Astrocyte (in vitro differentiated cells and primary cell): ENCODE results near the gene PPFIA1. TPM values are rescaled to one million over a fixed set of nuclear protein-coding genes. Genes with fewer than 3 reads are reported as not detected.

Experiments
- DNase-seq: peaks from one replicate; pipeline ENCODE4 v3.0.0-alpha.2; 2010; ENCODE audit warnings: low read depth
- FAIRE-seq: peaks from 2 replicates; lab custom pipeline; 2011; peaks lifted over from hg19 to GRCh38; lab: Jason Lieb, UNC
- H2AFZ ChIP-seq: 2 replicates; pipeline ENCODE4 v1.6.0; 2012; ENCODE audit warnings: low read depth, low read length, inconsistent platforms
- H3K27ac ChIP-seq: 2 replicates; pipeline ENCODE4 v1.5.1; 2011; ENCODE audit warnings: low read depth, low read length, inconsistent platforms
- H3K27me3 ChIP-seq: 2 replicates; pipeline ENCODE4 v1.6.0; 2011; ENCODE audit warnings: low read length, inconsistent platforms; ENCODE audit not compliant: insufficient read depth
- H3K36me3 ChIP-seq: 2 replicates; pipeline ENCODE4 v1.5.1; 2011; ENCODE audit warnings: low read length, inconsistent platforms; ENCODE audit not compliant: insufficient read depth
- H3K4me1 ChIP-seq: 2 replicates; pipeline ENCODE4 v1.5.1; 2011; ENCODE audit warnings: low read length, inconsistent platforms; ENCODE audit not compliant: insufficient read depth
- H3K4me2 ChIP-seq: 2 replicates; pipeline ENCODE4 v1.6.0; 2012; ENCODE audit warnings: low read length, inconsistent platforms
- H3K4me3 ChIP-seq: 2 replicates; pipeline ENCODE4 v1.5.1; 2011; ENCODE audit warnings: low read depth, mild to moderate bottlenecking, low read length, inconsistent platforms; ENCODE audit not compliant: insufficient read depth
- H3K79me2 ChIP-seq: 2 replicates; pipeline ENCODE4 v1.6.0; 2012; ENCODE audit warnings: mild to moderate bottlenecking, low read length, inconsistent platforms; ENCODE audit not compliant: insufficient read depth
- H3K9ac ChIP-seq: 2 replicates; pipeline ENCODE4 v1.6.0; 2012; ENCODE audit warnings: mild to moderate bottlenecking, low read length, inconsistent platforms
- H3K9me3 ChIP-seq: 2 replicates; pipeline ENCODE4 v1.5.1; 2012; ENCODE audit warnings: low read depth, mild to moderate bottlenecking, low read length, inconsistent platforms; ENCODE audit not compliant: insufficient read depth
- H4K20me1 ChIP-seq: 2 replicates; pipeline ENCODE4 v1.6.0; 2012; ENCODE audit warnings: low read length, inconsistent platforms; ENCODE audit not compliant: insufficient read depth
- H3K27ac Mint-ChIP-seq: one replicate; pipeline ENCODE4 v1.8.0; 2021; ENCODE audit warnings: mild to moderate bottlenecking, mixed read lengths; ENCODE audit not compliant: unreplicated experiment
- H3K27me3 Mint-ChIP-seq: one replicate; pipeline ENCODE4 v1.8.0; 2021; ENCODE audit warnings: low read depth, mixed read lengths; ENCODE audit not compliant: unreplicated experiment
- H3K36me3 Mint-ChIP-seq: one replicate; pipeline ENCODE4 v1.8.0; 2021; ENCODE audit warnings: low read depth, mixed read lengths; ENCODE audit not compliant: unreplicated experiment
- H3K4me1 Mint-ChIP-seq: one replicate; pipeline ENCODE4 v1.8.0; 2021; ENCODE audit warnings: low read depth, mixed read lengths; ENCODE audit not compliant: unreplicated experiment
- H3K4me3 Mint-ChIP-seq: one replicate; pipeline ENCODE4 v1.8.0; 2021; ENCODE audit warnings: mild to moderate bottlenecking, moderate library complexity, mixed read lengths; ENCODE audit not compliant: unreplicated experiment
- H3K9me3 Mint-ChIP-seq: one replicate; pipeline ENCODE4 v1.8.0; 2021; ENCODE audit warnings: mild to moderate bottlenecking, mixed read lengths; ENCODE audit not compliant: unreplicated experiment
- CTCF ChIP-seq: IDR thresholded peaks from 2 replicates; pipeline ENCODE4 v1.5.1; 2011; ENCODE audit warnings: low read depth, mild to moderate bottlenecking, inconsistent platforms, low read length, moderate library complexity; ENCODE audit not compliant: insufficient read depth
- EZH2 ChIP-seq: IDR thresholded peaks from 2 replicates; pipeline ENCODE4 v1.6.1; 2012; ENCODE audit warnings: mild to moderate bottlenecking, low read length, inconsistent platforms; ENCODE audit not compliant: insufficient read depth
- total RNA-seq: library from RNA; stranded (reverse); gene quantifications from 2 replicates; pipeline ENCODE4 v1.2.1, GENCODE V29; 2021

PPFIA1 gene
- total RNA-seq, 1 donor from 2014 or later = 54.7 TPM

- peaks cover 33% of the 10 kb centered on the region for H4K20me1 ChIP-seq
- no peak for DNase-seq
- peaks cover 52% of the 10 kb centered on the region for H3K36me3 ChIP-seq
- H3K4me1 ChIP-seq = no peaks in the 10 kb centered on the region
- FAIRE-seq = no peak
- H3K27me3 ChIP-seq = no peaks in the 10 kb centered on the region
- no peaks in the 10 kb centered on the region for H3K4me1 Mint-ChIP-seq
- TF ChIP-seq EZH2 (no peak), CTCF (no peak)
- H3K27ac ChIP-seq = no peak overlapping the region
- peaks cover 17% of the 10 kb centered on the region for H3K36me3 Mint-ChIP-seq
- H3K9me3 ChIP-seq = no peaks in the 10 kb centered on the region
- no peaks in the 10 kb centered on the region for H3K79me2 ChIP-seq
- H3K9ac ChIP-seq = no peak overlapping the region
- H3K4me2 ChIP-seq = no peak overlapping the region
- no peaks in the 10 kb centered on the region for H3K27me3 Mint-ChIP-seq
- no peak overlapping the region for H3K4me3 Mint-ChIP-seq
- H3K4me3 ChIP-seq = no peak overlapping the region
- H2AFZ ChIP-seq = no peak overlapping the region
- H3K9me3 Mint-ChIP-seq = no peaks in the 10 kb centered on the region
- no peak overlapping the region for H3K27ac Mint-ChIP-seq
Observed at GRCh38 chr11:70352100-70352499, 81.6 kb downstream of the PPFIA1 start.

GRCh38 chr11:70352601-70353000 lies 82.1 kb downstream of the PPFIA1 start:
- peaks cover 17% of the 10 kb centered on the region for H3K36me3 Mint-ChIP-seq
- no peak for TF ChIP-seq CTCF
- TF ChIP-seq EZH2 = no peak
- no peaks in the 10 kb centered on the region for H3K4me1 ChIP-seq
- H3K27me3 ChIP-seq = no peaks in the 10 kb centered on the region
- peaks cover 34% of the 10 kb centered on the region for H4K20me1 ChIP-seq
- no peaks in the 10 kb centered on the region for H3K27me3 Mint-ChIP-seq
- H3K9me3 ChIP-seq = no peaks in the 10 kb centered on the region
- FAIRE-seq (no peak), DNase-seq (no peak)
- no peak overlapping the region for H2AFZ ChIP-seq
- H3K4me2 ChIP-seq = no peak overlapping the region
- H3K9me3 Mint-ChIP-seq = no peaks in the 10 kb centered on the region
- no peak overlapping the region for H3K4me3 ChIP-seq
- no peak overlapping the region for H3K9ac ChIP-seq
- peaks cover 52% of the 10 kb centered on the region for H3K36me3 ChIP-seq
- H3K27ac ChIP-seq = no peak overlapping the region
- no peak overlapping the region for H3K4me3 Mint-ChIP-seq
- H3K79me2 ChIP-seq = no peaks in the 10 kb centered on the region
- no peaks in the 10 kb centered on the region for H3K4me1 Mint-ChIP-seq
- H3K27ac Mint-ChIP-seq = no peak overlapping the region

GRCh38 chr11:70353329-70353728 lies 82.8 kb downstream of the PPFIA1 start:
- no peaks in the 10 kb centered on the region for H3K27me3 ChIP-seq
- H3K9me3 ChIP-seq = no peaks in the 10 kb centered on the region
- H3K4me1 ChIP-seq = no peaks in the 10 kb centered on the region
- no peak overlapping the region for H3K27ac Mint-ChIP-seq
- H3K4me3 ChIP-seq = no peak overlapping the region
- peaks cover 15% of the 10 kb centered on the region for H3K36me3 Mint-ChIP-seq
- no peak overlapping the region for H2AFZ ChIP-seq
- no peak overlapping the region for H3K9ac ChIP-seq
- no peak overlapping the region for H3K4me3 Mint-ChIP-seq
- peaks cover 55% of the 10 kb centered on the region for H3K36me3 ChIP-seq
- H3K4me1 Mint-ChIP-seq = no peaks in the 10 kb centered on the region
- no peaks in the 10 kb centered on the region for H3K27me3 Mint-ChIP-seq
- H3K4me2 ChIP-seq = no peak overlapping the region
- FAIRE-seq (no peak), DNase-seq (no peak)
- H4K20me1 ChIP-seq = peaks cover 34% of the 10 kb centered on the region
- TF ChIP-seq EZH2 (no peak), CTCF (no peak)
- no peak overlapping the region for H3K27ac ChIP-seq
- no peaks in the 10 kb centered on the region for H3K79me2 ChIP-seq
- H3K9me3 Mint-ChIP-seq = no peaks in the 10 kb centered on the region
